K562 (cell line): ENCODE measurements around the gene FEN1. TPM values are rescaled to one million over a fixed set of nuclear protein-coding genes. Genes with fewer than 3 reads are reported as not detected.

ENCODE experiments used
- ELF4 ChIP-seq: fragments of 450-650 bp; formaldehyde crosslinking; IDR thresholded peaks from 2 replicates; pipeline ENCODE4 v1.4.0; 2022; ENCODE audit warnings: missing genetic modification characterization
- PML ChIP-seq: IDR thresholded peaks from 2 replicates; pipeline ENCODE4 v1.6.1; 2012; ENCODE audit warnings: low read length, inconsistent platforms
- RAD21 ChIP-seq, 2 experiments: fragments of 250-450 bp in 1 of 2; fragments of 450-650 bp in 1 of 2; sonication (Bioruptor Pico) in 1 of 2; formaldehyde crosslinking in 1 of 2; IDR thresholded peaks in 1 of 2; conservative IDR thresholded peaks in 1 of 2; 2 replicates each; pipeline versions ENCODE4 v1.4.0 to v1.8.0; 2020 to 2022; ENCODE audit warnings: mild to moderate bottlenecking in 2 of 2, moderate library complexity in 1 of 2
- RBFOX2 ChIP-seq: fragments of 200-400 bp; formaldehyde crosslinking; IDR thresholded peaks from 2 replicates; pipeline ENCODE4 v1.6.1; 2017; ENCODE audit warnings: low read depth, mild to moderate bottlenecking, low read length, moderate library complexity
- SRSF3 ChIP-seq: fragments of 200-400 bp; formaldehyde crosslinking; IDR thresholded peaks from 2 replicates; pipeline ENCODE4 v1.6.1; 2016; ENCODE audit warnings: mild to moderate bottlenecking, low read length, moderate library complexity; ENCODE audit not compliant: insufficient read depth
- ZC3H11A ChIP-seq: IDR thresholded peaks from 2 replicates; pipeline ENCODE4 v1.6.1; 2012; ENCODE audit warnings: low read depth, low read length, improper control_type of control experiment
- ZFX ChIP-seq: sonication (generic); formaldehyde crosslinking; IDR thresholded peaks from 2 replicates; pipeline ENCODE4 v1.8.0; 2022; ENCODE audit warnings: mild to moderate bottlenecking, missing genetic modification reagents, moderate library complexity
- ZNF217 ChIP-seq: sonication (generic); formaldehyde crosslinking; IDR thresholded peaks from 2 replicates; pipeline ENCODE4 v1.8.0; 2022; ENCODE audit warnings: mild to moderate bottlenecking, missing genetic modification reagents
- ZNF263 ChIP-seq: sonication (generic); formaldehyde crosslinking; IDR thresholded peaks from 2 replicates; pipeline ENCODE4 v1.8.0; 2022; ENCODE audit warnings: mild to moderate bottlenecking, missing genetic modification reagents, borderline replicate concordance
- polyA plus RNA-seq, 8 experiments: library from polyadenylated mRNA; depleted of rRNA in 4 of 8; stranded (reverse) in 5 of 8; unstranded in 3 of 8; fragments of >200 nt; fragmentation: Nextera tagmentation in 2 of 8; fragmentation: Illumina TruSeq in 1 of 8; extraction: Ambion mirVana in 2 of 8; extraction: Trizol in 1 of 8; gene quantifications; 2 replicates each; pipeline versions ENCODE4 v1.2.1 to v1.2.3, GENCODE V29; 2011 to 2014; ENCODE audit warnings: inconsistent platforms in 1 of 8, missing spikeins in 1 of 8
- total RNA-seq, 7 experiments: library from RNA; depleted of rRNA in 6 of 7; stranded (reverse); fragments of >200 nt in 6 of 7; fragmentation: Illumina TruSeq in 2 of 7; extraction: Trizol in 2 of 7; gene quantifications; 2 replicates each; pipeline versions ENCODE4 v1.2.1 to v1.2.3, GENCODE V29; 2011 to 2021; ENCODE audit warnings: low replicate concordance in 1 of 7
- TF ChIP-seq, protein P1 (sequence below): fragments of 200-600 bp; sonication (generic); IDR thresholded peaks from one replicate; pipeline ENCODE4 v1.6.1; 2012; ENCODE audit warnings: mild to moderate bottlenecking, low read depth, low read length, inconsistent platforms
- TF ChIP-seq, protein P2 (sequence below): sonication (generic); formaldehyde crosslinking; IDR thresholded peaks from 2 replicates; pipeline ENCODE4 v1.8.0; 2022; ENCODE audit warnings: mild to moderate bottlenecking, missing genetic modification reagents
- TF ChIP-seq, protein P3 (sequence below): fragments of 250-450 bp; sonication (Bioruptor Pico); IDR thresholded peaks from 2 replicates; pipeline ENCODE4 v1.5.0; 2021

FEN1 gene
- total and polyA plus RNA-seq, 9 of the 15 experiments (the other 6 are each of a cell fraction or from before 2014, with no cell fraction given), result 58.1 to 156 (median 137) TPM

DNA sequence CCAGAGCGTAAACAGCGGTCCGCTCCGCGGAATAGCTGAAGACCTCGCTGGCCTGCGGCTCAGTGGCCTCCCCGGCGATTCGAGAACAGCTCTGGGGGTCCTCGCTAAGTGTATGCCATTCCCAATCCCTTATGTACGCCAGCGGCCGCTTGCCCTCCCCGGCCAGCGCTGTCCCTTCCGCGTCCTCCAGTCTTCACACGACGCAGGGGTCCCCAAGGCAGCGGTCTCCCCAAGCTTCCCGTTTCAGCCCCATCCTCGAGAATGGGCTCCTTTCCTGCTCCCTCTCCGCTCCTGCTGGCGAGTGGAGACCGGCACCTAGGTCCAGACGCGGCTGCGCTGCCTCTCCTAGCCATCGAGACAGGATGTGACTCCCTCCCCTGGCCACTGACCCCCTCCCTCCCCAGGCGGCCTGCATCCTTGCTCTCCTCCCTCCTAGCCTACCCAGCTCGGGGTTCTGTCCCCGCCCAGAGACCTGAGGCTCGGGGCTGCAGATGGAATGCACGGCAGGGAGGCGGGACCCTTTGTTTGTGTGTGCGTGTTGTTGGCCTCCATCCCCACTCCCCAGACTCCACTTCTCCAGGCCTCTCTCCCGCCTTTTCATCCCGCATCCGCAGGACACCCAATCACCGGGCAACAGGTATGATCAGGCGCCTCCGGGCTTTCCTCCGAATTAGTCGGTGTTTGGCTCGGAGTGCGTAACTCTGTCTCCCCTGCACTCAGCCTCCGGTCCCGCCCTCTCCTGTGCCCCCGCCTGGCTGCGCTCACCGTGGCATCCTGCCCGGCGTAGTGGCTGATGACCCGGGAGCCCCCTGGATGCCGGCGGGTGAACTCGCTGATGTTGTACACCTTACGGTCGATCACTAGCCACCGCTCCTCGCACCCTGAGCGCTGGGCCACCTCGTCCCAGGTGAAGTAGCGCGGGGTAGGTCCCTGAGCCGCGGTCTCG is 23.4 kb downstream of the FEN1 start (continued):
- TF ChIP-seq, protein P1, sequence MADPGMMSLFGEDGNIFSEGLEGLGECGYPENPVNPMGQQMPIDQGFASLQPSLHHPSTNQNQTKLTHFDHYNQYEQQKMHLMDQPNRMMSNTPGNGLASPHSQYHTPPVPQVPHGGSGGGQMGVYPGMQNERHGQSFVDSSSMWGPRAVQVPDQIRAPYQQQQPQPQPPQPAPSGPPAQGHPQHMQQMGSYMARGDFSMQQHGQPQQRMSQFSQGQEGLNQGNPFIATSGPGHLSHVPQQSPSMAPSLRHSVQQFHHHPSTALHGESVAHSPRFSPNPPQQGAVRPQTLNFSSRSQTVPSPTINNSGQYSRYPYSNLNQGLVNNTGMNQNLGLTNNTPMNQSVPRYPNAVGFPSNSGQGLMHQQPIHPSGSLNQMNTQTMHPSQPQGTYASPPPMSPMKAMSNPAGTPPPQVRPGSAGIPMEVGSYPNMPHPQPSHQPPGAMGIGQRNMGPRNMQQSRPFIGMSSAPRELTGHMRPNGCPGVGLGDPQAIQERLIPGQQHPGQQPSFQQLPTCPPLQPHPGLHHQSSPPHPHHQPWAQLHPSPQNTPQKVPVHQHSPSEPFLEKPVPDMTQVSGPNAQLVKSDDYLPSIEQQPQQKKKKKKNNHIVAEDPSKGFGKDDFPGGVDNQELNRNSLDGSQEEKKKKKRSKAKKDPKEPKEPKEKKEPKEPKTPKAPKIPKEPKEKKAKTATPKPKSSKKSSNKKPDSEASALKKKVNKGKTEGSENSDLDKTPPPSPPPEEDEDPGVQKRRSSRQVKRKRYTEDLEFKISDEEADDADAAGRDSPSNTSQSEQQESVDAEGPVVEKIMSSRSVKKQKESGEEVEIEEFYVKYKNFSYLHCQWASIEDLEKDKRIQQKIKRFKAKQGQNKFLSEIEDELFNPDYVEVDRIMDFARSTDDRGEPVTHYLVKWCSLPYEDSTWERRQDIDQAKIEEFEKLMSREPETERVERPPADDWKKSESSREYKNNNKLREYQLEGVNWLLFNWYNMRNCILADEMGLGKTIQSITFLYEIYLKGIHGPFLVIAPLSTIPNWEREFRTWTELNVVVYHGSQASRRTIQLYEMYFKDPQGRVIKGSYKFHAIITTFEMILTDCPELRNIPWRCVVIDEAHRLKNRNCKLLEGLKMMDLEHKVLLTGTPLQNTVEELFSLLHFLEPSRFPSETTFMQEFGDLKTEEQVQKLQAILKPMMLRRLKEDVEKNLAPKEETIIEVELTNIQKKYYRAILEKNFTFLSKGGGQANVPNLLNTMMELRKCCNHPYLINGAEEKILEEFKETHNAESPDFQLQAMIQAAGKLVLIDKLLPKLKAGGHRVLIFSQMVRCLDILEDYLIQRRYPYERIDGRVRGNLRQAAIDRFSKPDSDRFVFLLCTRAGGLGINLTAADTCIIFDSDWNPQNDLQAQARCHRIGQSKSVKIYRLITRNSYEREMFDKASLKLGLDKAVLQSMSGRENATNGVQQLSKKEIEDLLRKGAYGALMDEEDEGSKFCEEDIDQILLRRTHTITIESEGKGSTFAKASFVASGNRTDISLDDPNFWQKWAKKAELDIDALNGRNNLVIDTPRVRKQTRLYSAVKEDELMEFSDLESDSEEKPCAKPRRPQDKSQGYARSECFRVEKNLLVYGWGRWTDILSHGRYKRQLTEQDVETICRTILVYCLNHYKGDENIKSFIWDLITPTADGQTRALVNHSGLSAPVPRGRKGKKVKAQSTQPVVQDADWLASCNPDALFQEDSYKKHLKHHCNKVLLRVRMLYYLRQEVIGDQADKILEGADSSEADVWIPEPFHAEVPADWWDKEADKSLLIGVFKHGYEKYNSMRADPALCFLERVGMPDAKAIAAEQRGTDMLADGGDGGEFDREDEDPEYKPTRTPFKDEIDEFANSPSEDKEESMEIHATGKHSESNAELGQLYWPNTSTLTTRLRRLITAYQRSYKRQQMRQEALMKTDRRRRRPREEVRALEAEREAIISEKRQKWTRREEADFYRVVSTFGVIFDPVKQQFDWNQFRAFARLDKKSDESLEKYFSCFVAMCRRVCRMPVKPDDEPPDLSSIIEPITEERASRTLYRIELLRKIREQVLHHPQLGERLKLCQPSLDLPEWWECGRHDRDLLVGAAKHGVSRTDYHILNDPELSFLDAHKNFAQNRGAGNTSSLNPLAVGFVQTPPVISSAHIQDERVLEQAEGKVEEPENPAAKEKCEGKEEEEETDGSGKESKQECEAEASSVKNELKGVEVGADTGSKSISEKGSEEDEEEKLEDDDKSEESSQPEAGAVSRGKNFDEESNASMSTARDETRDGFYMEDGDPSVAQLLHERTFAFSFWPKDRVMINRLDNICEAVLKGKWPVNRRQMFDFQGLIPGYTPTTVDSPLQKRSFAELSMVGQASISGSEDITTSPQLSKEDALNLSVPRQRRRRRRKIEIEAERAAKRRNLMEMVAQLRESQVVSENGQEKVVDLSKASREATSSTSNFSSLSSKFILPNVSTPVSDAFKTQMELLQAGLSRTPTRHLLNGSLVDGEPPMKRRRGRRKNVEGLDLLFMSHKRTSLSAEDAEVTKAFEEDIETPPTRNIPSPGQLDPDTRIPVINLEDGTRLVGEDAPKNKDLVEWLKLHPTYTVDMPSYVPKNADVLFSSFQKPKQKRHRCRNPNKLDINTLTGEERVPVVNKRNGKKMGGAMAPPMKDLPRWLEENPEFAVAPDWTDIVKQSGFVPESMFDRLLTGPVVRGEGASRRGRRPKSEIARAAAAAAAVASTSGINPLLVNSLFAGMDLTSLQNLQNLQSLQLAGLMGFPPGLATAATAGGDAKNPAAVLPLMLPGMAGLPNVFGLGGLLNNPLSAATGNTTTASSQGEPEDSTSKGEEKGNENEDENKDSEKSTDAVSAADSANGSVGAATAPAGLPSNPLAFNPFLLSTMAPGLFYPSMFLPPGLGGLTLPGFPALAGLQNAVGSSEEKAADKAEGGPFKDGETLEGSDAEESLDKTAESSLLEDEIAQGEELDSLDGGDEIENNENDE, result peak; percentile 30
- TF ChIP-seq SRSF3 (peak; percentile 70), PML (no peak), ELF4 (CRISPR knock-in tag) (0 out of 2 replicates have a peak, but pooled peaks have one; percentile 54), RAD21 (CRISPR knock-in tag; conservative IDR thresholded peaks at IDR 0.05 in 1 of 2, IDR thresholded peaks at IDR 0.05 in 1 of 2) (no peak), ZC3H11A (0 out of 2 replicates have a peak, but pooled peaks have one; percentile 22), ZFX (CRISPR knock-in tag) (peak; percentile 66), ZNF217 (no peak), ZNF263 (CRISPR knock-in tag) (no peak; the same call in 1 of the 2 replicates), RBFOX2 (peak; percentile 57; the same call in 1 of the 2 replicates)
- TF ChIP-seq, protein P2, sequence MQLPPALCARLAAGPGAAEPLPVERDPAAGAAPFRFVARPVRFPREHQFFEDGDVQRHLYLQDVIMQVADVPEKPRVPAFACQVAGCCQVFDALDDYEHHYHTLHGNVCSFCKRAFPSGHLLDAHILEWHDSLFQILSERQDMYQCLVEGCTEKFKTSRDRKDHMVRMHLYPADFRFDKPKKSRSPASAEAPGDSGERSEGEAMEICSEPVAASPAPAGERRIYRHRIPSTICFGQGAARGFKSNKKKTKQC, result peak; percentile 53; the same call in 1 of the 2 replicates
- TF ChIP-seq, protein P3, sequence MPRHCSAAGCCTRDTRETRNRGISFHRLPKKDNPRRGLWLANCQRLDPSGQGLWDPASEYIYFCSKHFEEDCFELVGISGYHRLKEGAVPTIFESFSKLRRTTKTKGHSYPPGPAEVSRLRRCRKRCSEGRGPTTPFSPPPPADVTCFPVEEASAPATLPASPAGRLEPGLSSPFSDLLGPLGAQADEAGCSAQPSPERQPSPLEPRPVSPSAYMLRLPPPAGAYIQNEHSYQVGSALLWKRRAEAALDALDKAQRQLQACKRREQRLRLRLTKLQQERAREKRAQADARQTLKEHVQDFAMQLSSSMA, result peak; percentile 66; the same call in 1 of the 2 replicates
